HepG2 (cell line): ENCODE data around the gene TMEM129. TPM values are rescaled to one million over a fixed set of nuclear protein-coding genes. Genes with fewer than 3 reads are reported as not detected.

Experiments
- ARID4A ChIP-seq: sonication (generic); formaldehyde crosslinking; IDR thresholded peaks from 2 replicates; pipeline ENCODE4 v1.5.0; 2020; ENCODE audit warnings: mild to moderate bottlenecking, missing genetic modification reagents, borderline replicate concordance
- CBX1 ChIP-seq: IDR thresholded peaks from one replicate; pipeline ENCODE4 v1.6.1; 2016; ENCODE audit warnings: antibody characterized with exemption, low read depth
- CSRNP1 ChIP-seq: sonication (generic); formaldehyde crosslinking; IDR thresholded peaks from 2 replicates; pipeline ENCODE4 v1.8.1; 2023; ENCODE audit warnings: mild to moderate bottlenecking, missing genetic modification reagents
- FOXP1 ChIP-seq, 2 experiments: fragments of 450-650 bp in 1 of 2; IDR thresholded peaks; 2 replicates each; pipeline ENCODE4 v1.6.1; 2017 to 2018; ENCODE audit warnings: antibody characterized with exemption in 1 of 2
- GLMP ChIP-seq: sonication (generic); formaldehyde crosslinking; IDR thresholded peaks from 2 replicates; pipeline ENCODE4 v1.9.0; 2021; ENCODE audit warnings: missing genetic modification reagents, mild to moderate bottlenecking, borderline replicate concordance
- HNF4G ChIP-seq, 2 experiments: sonication (generic) in 1 of 2; formaldehyde crosslinking in 1 of 2; IDR thresholded peaks; 2 replicates each; pipeline versions ENCODE4 v1.4.0 to v1.6.1; 2011 to 2020; ENCODE audit warnings: borderline replicate concordance in 2 of 2, low read depth in 2 of 2, mild to moderate bottlenecking in 2 of 2, low read length in 1 of 2, missing genetic modification reagents in 1 of 2, moderate library complexity in 1 of 2
- MAF1 ChIP-seq: sonication (generic); formaldehyde crosslinking; IDR thresholded peaks from 2 replicates; pipeline ENCODE4 v1.5.0; 2020; ENCODE audit warnings: missing genetic modification reagents, borderline replicate concordance
- PHF21A ChIP-seq: sonication (generic); formaldehyde crosslinking; IDR thresholded peaks from 2 replicates; pipeline ENCODE4 v1.5.0; 2020; ENCODE audit warnings: mild to moderate bottlenecking, missing genetic modification reagents
- RARA ChIP-seq: IDR thresholded peaks from 2 replicates; pipeline ENCODE4 v1.6.1; 2016; ENCODE audit warnings: missing genetic modification reagents, missing compliant biosample characterization
- RBFOX2 ChIP-seq: fragments of 200-400 bp; formaldehyde crosslinking; IDR thresholded peaks from 2 replicates; pipeline ENCODE4 v1.6.1; 2017; ENCODE audit warnings: low read depth, mild to moderate bottlenecking, low read length
- SOX6 ChIP-seq, 2 experiments: fragments of 450-650 bp in 1 of 2; sonication (generic) in 1 of 2; formaldehyde crosslinking in 1 of 2; IDR thresholded peaks; 2 replicates each; pipeline versions ENCODE4 v1.4.0 to v1.6.1; 2017 to 2020; ENCODE audit warnings: antibody characterized with exemption in 1 of 2, mild to moderate bottlenecking in 1 of 2, missing genetic modification reagents in 1 of 2
- THAP11 ChIP-seq: IDR thresholded peaks from 2 replicates; pipeline ENCODE4 v1.6.1; 2016; ENCODE audit warnings: missing biosample characterization, missing genetic modification reagents
- ZNF253 ChIP-seq: sonication (generic); formaldehyde crosslinking; IDR thresholded peaks from 2 replicates; pipeline ENCODE4 v1.8.0; 2022; ENCODE audit warnings: mild to moderate bottlenecking, missing genetic modification reagents, borderline replicate concordance
- ZNF343 ChIP-seq: sonication (generic); formaldehyde crosslinking; IDR thresholded peaks from 2 replicates; pipeline ENCODE4 v1.4.0; 2020; ENCODE audit warnings: mild to moderate bottlenecking, missing genetic modification reagents
- ZNF367 ChIP-seq: sonication (generic); formaldehyde crosslinking; IDR thresholded peaks from 2 replicates; pipeline ENCODE4 v1.4.0; 2020; ENCODE audit warnings: missing genetic modification reagents, borderline replicate concordance
- ZNF451 ChIP-seq: sonication (generic); formaldehyde crosslinking; IDR thresholded peaks from 2 replicates; pipeline ENCODE4 v1.5.0; 2020; ENCODE audit warnings: mild to moderate bottlenecking, missing genetic modification reagents
- ZNF543 ChIP-seq: sonication (generic); formaldehyde crosslinking; IDR thresholded peaks from 2 replicates; pipeline ENCODE4 v1.4.0; 2020; ENCODE audit warnings: mild to moderate bottlenecking, missing genetic modification reagents
- ZNF75D ChIP-seq: sonication (generic); formaldehyde crosslinking; IDR thresholded peaks from 2 replicates; pipeline ENCODE4 v1.8.1; 2023; ENCODE audit warnings: missing genetic modification reagents, mild to moderate bottlenecking, borderline replicate concordance
- ZNF788 ChIP-seq: sonication (generic); formaldehyde crosslinking; IDR thresholded peaks from 2 replicates; pipeline ENCODE4 v1.5.0; 2020; ENCODE audit warnings: mild to moderate bottlenecking, missing genetic modification reagents, borderline replicate concordance
- ZNF883 ChIP-seq: sonication (generic); formaldehyde crosslinking; IDR thresholded peaks from 2 replicates; pipeline ENCODE4 v1.5.1; 2020; ENCODE audit warnings: mild to moderate bottlenecking, missing genetic modification reagents; ENCODE audit errors: not compliant biosample characterization
- polyA plus RNA-seq, 8 experiments: library from polyadenylated mRNA; depleted of rRNA in 3 of 8; stranded (reverse) in 7 of 8; unstranded in 1 of 8; fragments of >200 nt; fragmentation: Illumina TruSeq in 4 of 8; extraction: Trizol in 4 of 8; gene quantifications; 2 replicates each; pipeline versions ENCODE4 v1.2.1 to v1.2.3, GENCODE V29; 2011 to 2016; ENCODE audit warnings: low read depth in 4 of 8, missing spikeins in 1 of 8, mixed read lengths in 1 of 8; ENCODE audit not compliant: insufficient read depth in 1 of 8
- total RNA-seq, 5 experiments: library from RNA; depleted of rRNA; stranded (reverse); fragments of >200 nt; fragmentation: Illumina TruSeq; extraction: Trizol; gene quantifications; 2 replicates each; pipeline ENCODE4 v1.2.3, GENCODE V29; 2016; ENCODE audit warnings: low read depth in 1 of 5

Gene TMEM129
- total and polyA plus RNA-seq, 2 of the 13 experiments (the other 11 are each of a cell fraction or from before 2014, with no cell fraction given): 19.0 to 25.8 TPM

- no peak for TF ChIP-seq GLMP (CRISPR knock-in tag)
- no peak for TF ChIP-seq CSRNP1 (CRISPR knock-in tag)
- no peak for TF ChIP-seq ZNF883 (CRISPR knock-in tag)
- TF ChIP-seq THAP11 (CRISPR knock-in tag): peak; percentile 92
- no peak for TF ChIP-seq MAF1 (CRISPR knock-in tag)
- TF ChIP-seq ZNF451: no peak
- TF ChIP-seq RARA (CRISPR knock-in tag): 0 out of 2 replicates have a peak, but pooled peaks have one; percentile 2
- TF ChIP-seq PHF21A: no peak
- no peak for TF ChIP-seq CBX1
- TF ChIP-seq ZNF75D (CRISPR knock-in tag): no peak
- TF ChIP-seq ZNF543 (CRISPR knock-in tag): no peak
- no peak for TF ChIP-seq ZNF343 (CRISPR knock-in tag)
- peak; percentile 74; the same call in 1 of the 2 replicates for TF ChIP-seq RBFOX2
- TF ChIP-seq ARID4A (CRISPR knock-in tag): peak; percentile 92
- peak; percentile 72; the same call in 1 of the 2 replicates for TF ChIP-seq ZNF788 (CRISPR knock-in tag)
- no peak for TF ChIP-seq ZNF253 (CRISPR knock-in tag)
- no peak for TF ChIP-seq ZNF367 (CRISPR knock-in tag)
- TF ChIP-seq SOX6 (IDR thresholded peaks at IDR 0.05): no peak
- TF ChIP-seq SOX6 (CRISPR knock-in tag; IDR thresholded peaks at IDR 0.05): no peak
- no peak for TF ChIP-seq HNF4G (IDR thresholded peaks at IDR 0.05; ENCODE audit: borderline replicate concordance, low read depth, low read length)
- no peak for TF ChIP-seq HNF4G (CRISPR knock-in tag; IDR thresholded peaks at IDR 0.05; ENCODE audit: borderline replicate concordance, low read depth)
- no peak for TF ChIP-seq FOXP1 (IDR thresholded peaks at IDR 0.05)
- no peak for TF ChIP-seq FOXP1 (CRISPR knock-in tag; IDR thresholded peaks at IDR 0.05)
Measured at GRCh38 chr4:1721003-1721665, at the start of gene TMEM129, which contains the start of gene TACC3 (continued).
